ENCODE measurements around the gene SEL1L3. TPM values are rescaled to one million over a fixed set of nuclear protein-coding genes. Genes with fewer than 3 reads are reported as not detected.

SEL1L3 gene
- total and polyA plus RNA-seq, 11 donors: 1.1 to 20.7 (median 3.6) TPM

GRCh38 chr4:25884031-25884782 is 21.4 kb upstream of the SEL1L3 start:
- Histone ChIP-seq H3K27me3 (no peaks in the 10 kb centered on the region), H3K4me3 (no peak overlapping the region), H3K27ac (no peak overlapping the region), H3K36me3 (no peaks in the 10 kb centered on the region), H3K9me3 (no peaks in the 10 kb centered on the region), H3K4me1 (peaks cover 0 to 7% (median 0%) of the 10 kb centered on the region in 12 donors)
- TF ChIP-seq POLR2A (IDR thresholded peaks at IDR 0.05) (no peak), CTCF (IDR thresholded peaks at IDR 0.05) (no peak)
- ATAC-seq: peak in 3 of 4 donors; percentile 46 to 71 (median 49)
- no peak for DNase-seq
- 28 to 42% (median 37%) methylated on average over 5 of the region's 5 CpGs for WGBS, 4 donors
- intact Hi-C loops (cut with DNase I): no loop called here

GRCh38 chr4:25883565-25883964 is 20.8 kb upstream of the SEL1L3 start:
- TF ChIP-seq POLR2A (IDR thresholded peaks at IDR 0.05): no peak
- no peak for TF ChIP-seq CTCF (IDR thresholded peaks at IDR 0.05)
- intact Hi-C loops (cut with DNase I): no loop called here
- H3K27me3 ChIP-seq: no peaks in the 10 kb centered on the region
- no peak overlapping the region for H3K4me3 ChIP-seq
- peaks cover 0 to 7% (median 0%) of the 10 kb centered on the region in 12 donors for H3K4me1 ChIP-seq
- H3K27ac ChIP-seq: no peak overlapping the region
- no peaks in the 10 kb centered on the region for H3K9me3 ChIP-seq
- DNase-seq: no peak
- ATAC-seq: no peak
- no peaks in the 10 kb centered on the region for H3K36me3 ChIP-seq
- 88 to 95% (median 91%) methylated on average over 2 of the region's 2 CpGs for WGBS, 4 donors

- intact Hi-C loops (cut with DNase I): no loop called here
- WGBS, 4 donors: 74 to 91% (median 82%) methylated on average over 4 of the region's 4 CpGs
- no peak for DNase-seq
- Histone ChIP-seq H3K9me3 (no peaks in the 10 kb centered on the region), H3K4me1 (peaks cover 0 to 7% (median 0%) of the 10 kb centered on the region in 12 donors), H3K27me3 (no peaks in the 10 kb centered on the region), H3K27ac (no peak overlapping the region), H3K36me3 (no peaks in the 10 kb centered on the region), H3K4me3 (no peak overlapping the region)
- TF ChIP-seq POLR2A (IDR thresholded peaks at IDR 0.05) (no peak), CTCF (IDR thresholded peaks at IDR 0.05) (no peak)
- ATAC-seq: no peak
Measured at GRCh38 chr4:25882226-25882625, 19.4 kb upstream of the SEL1L3 start.

- Histone ChIP-seq H3K27me3 (no peaks in the 10 kb centered on the region), H3K36me3 (no peaks in the 10 kb centered on the region), H3K4me1 (peaks cover 0 to 7% (median 0%) of the 10 kb centered on the region in 12 donors), H3K4me3 (no peak overlapping the region), H3K27ac (no peak overlapping the region), H3K9me3 (no peaks in the 10 kb centered on the region)
- intact Hi-C loops (cut with DNase I): no loop called here
- DNase-seq (no peak), ATAC-seq (no peak)
- TF ChIP-seq POLR2A (IDR thresholded peaks at IDR 0.05) (no peak), CTCF (IDR thresholded peaks at IDR 0.05) (no peak)
- WGBS, 4 donors: 84 to 91% (median 88%) methylated on average over 4 of the region's 4 CpGs
Measured at GRCh38 chr4:25881193-25881592, 18.4 kb upstream of the SEL1L3 start.
